GM12874 (cell line): ENCODE results near the gene EPB41.

Experiments
- CTCF ChIP-seq: IDR thresholded peaks from 2 replicates; pipeline ENCODE4 v1.5.1; 2011; ENCODE audit warnings: low read depth, mild to moderate bottlenecking, control low read depth, low read length, moderate library complexity; ENCODE audit not compliant: insufficient read depth

Gene EPB41

GRCh38 chr1:29114654-29115053, 200.3 kb downstream of the EPB41 start:
- no peak for TF ChIP-seq CTCF

- no peak for TF ChIP-seq CTCF
These were observed 203.0 kb downstream of the EPB41 start for GRCh38 chr1:29117381-29117780.

GRCh38 chr1:29119121-29119929, 205.0 kb downstream of the EPB41 start:
- no peak for TF ChIP-seq CTCF

GRCh38 chr1:29120367-29120766, 206.0 kb downstream of the EPB41 start:
- TF ChIP-seq CTCF, result no peak

GRCh38 chr1:29120947-29121485, 206.6 kb downstream of the EPB41 start:
- peak; percentile 78 for TF ChIP-seq CTCF

GRCh38 chr1:29121516-29121935, 207.2 kb downstream of the EPB41 start:
- TF ChIP-seq CTCF, result no peak

GRCh38 chr1:29121936-29122681, 207.7 kb downstream of the EPB41 start:
- TF ChIP-seq CTCF, result no peak
